OCI-LY1 (cell line): ENCODE results near the gene DPY19L1.
"Not testable (repeated sequence)": the region's sequence is repeated elsewhere in the genome, so short reads cannot be mapped to it uniquely, and the experiment has no call there.

Source experiments
- H2AFZ ChIP-seq: fragments of 200-600 bp; sonication (generic), shearing (Covaris generic); 2 replicates; pipeline ENCODE4 v1.6.0; 2014; ENCODE audit warnings: antibody characterized with exemption, mild to moderate bottlenecking, low read length
- H3F3A ChIP-seq: fragments of 200-600 bp; sonication (generic), shearing (Covaris generic); 2 replicates; pipeline ENCODE4 v1.6.0; 2014; ENCODE audit warnings: mild to moderate bottlenecking, antibody characterized with exemption, low read length, moderate library complexity; ENCODE audit not compliant: insufficient read depth
- H3K27ac ChIP-seq: fragments of 200-600 bp; sonication (generic); 2 replicates; pipeline ENCODE4 v1.5.1; 2014; ENCODE audit warnings: low read length, mixed run types, mild to moderate bottlenecking, low read depth; ENCODE audit not compliant: poor library complexity, severe bottlenecking
- H3K27me3 ChIP-seq: fragments of 200-600 bp; sonication (generic); 2 replicates; pipeline ENCODE4 v1.6.0; 2014; ENCODE audit warnings: antibody characterized with exemption, mild to moderate bottlenecking, low read length, moderate library complexity; ENCODE audit not compliant: insufficient read depth
- H3K36me3 ChIP-seq: fragments of 200-600 bp; sonication (generic); 2 replicates; pipeline ENCODE4 v1.6.1; 2014; ENCODE audit warnings: mild to moderate bottlenecking, antibody characterized with exemption, low read length, moderate library complexity, mixed read lengths; ENCODE audit not compliant: insufficient read depth
- H3K4me1 ChIP-seq: fragments of 200-600 bp; sonication (generic); 2 replicates; pipeline ENCODE4 v1.5.1; 2014; ENCODE audit warnings: mild to moderate bottlenecking, low read length, moderate library complexity; ENCODE audit not compliant: insufficient read depth, severe bottlenecking
- H3K4me2 ChIP-seq: fragments of 200-600 bp; sonication (generic), shearing (Covaris generic); 2 replicates; pipeline ENCODE4 v1.6.1; 2014; ENCODE audit warnings: low read length
- H3K4me3 ChIP-seq: fragments of 200-600 bp; sonication (generic); 2 replicates; pipeline ENCODE4 v1.5.1; 2014; ENCODE audit warnings: low read length, low read depth, mild to moderate bottlenecking, mixed read lengths; ENCODE audit not compliant: poor library complexity, severe bottlenecking
- H3K79me2 ChIP-seq: fragments of 200-600 bp; shearing (Covaris generic); 2 replicates; pipeline ENCODE4 v1.6.1; 2016; ENCODE audit warnings: mixed run types, low read length, mixed read lengths; ENCODE audit not compliant: insufficient read depth
- H3K9ac ChIP-seq: fragments of 200-600 bp; sonication (generic), shearing (Covaris generic); 2 replicates; pipeline ENCODE4 v1.6.1; 2014; ENCODE audit warnings: mild to moderate bottlenecking, low read length, mixed read lengths
- H3K9me2 ChIP-seq: fragments of 200-600 bp; sonication (generic), shearing (Covaris generic); 2 replicates; pipeline ENCODE4 v1.6.1; 2014; ENCODE audit warnings: low read depth, mild to moderate bottlenecking, low read length, mixed read lengths
- H3K9me3 ChIP-seq: fragments of 200-600 bp; shearing (Covaris generic); 2 replicates; pipeline ENCODE4 v1.6.1; 2014; ENCODE audit warnings: low read length, mixed read lengths
- H4K20me1 ChIP-seq: fragments of 200-600 bp; sonication (generic), shearing (Covaris generic); 2 replicates; pipeline ENCODE4 v1.6.0; 2016; ENCODE audit warnings: mild to moderate bottlenecking, low read length; ENCODE audit not compliant: insufficient read depth
- CTCF ChIP-seq: fragments of 200-600 bp; sonication (generic), shearing (Covaris generic); IDR thresholded peaks from 2 replicates; pipeline ENCODE4 v1.5.1; 2017; ENCODE audit warnings: mild to moderate bottlenecking, antibody characterized with exemption, low read length, moderate library complexity, mixed read lengths
- EZH2 ChIP-seq: fragments of 200-600 bp; sonication (generic), shearing (Covaris generic); IDR thresholded peaks from 2 replicates; pipeline ENCODE4 v1.8.0; 2017; ENCODE audit warnings: borderline replicate concordance, mixed run types, mild to moderate bottlenecking, antibody characterized with exemption, low read length, moderate library complexity, mixed read lengths

Gene DPY19L1

GRCh38 chr7:35037211-35037525 is at the start of gene DPY19L1:
Gene DPY19L1 (minus strand): TSS chr7:35037485. CDS start chr7:35037394, 91 bp downstream.
- Histone ChIP-seq H2AFZ (no peak within 1 kb of the TSS; the same call in 1 of the 2 replicates), H3K4me2 (peak within 1 kb of the TSS; percentile 83), H3K9me3 (no peaks in the 10 kb centered on the region), H3K79me2 (no peaks in the 10 kb centered on the region), H3K9me2 (no peaks in the 10 kb centered on the region), H3K36me3 (no peaks in the 10 kb centered on the region), H3K4me3 (peak within 1 kb of the TSS; percentile 68), H3K27me3 (no peaks in the 10 kb centered on the region), H3K9ac (peak within 1 kb of the TSS; percentile 67), H4K20me1 (no peaks in the 10 kb centered on the region), H3F3A (peaks cover 6% of the 10 kb centered on the region; the same call in 1 of the 2 replicates), H3K27ac (no peak within 1 kb of the TSS), H3K4me1 (peaks cover 20% of the 10 kb centered on the region)
- TF ChIP-seq EZH2 (no peak), CTCF (no peak)

- not testable (repeated sequence) for H3K9me2 ChIP-seq, H3K4me2 ChIP-seq, H4K20me1 ChIP-seq, H3K79me2 ChIP-seq, H3K9me3 ChIP-seq, H3K27me3 ChIP-seq, H3K9ac ChIP-seq, H3K4me3 ChIP-seq, H3K27ac ChIP-seq, H3K36me3 ChIP-seq, H2AFZ ChIP-seq, H3F3A ChIP-seq, H3K4me1 ChIP-seq
Measured at GRCh38 chr7:35079517-35079916, 42.2 kb upstream of the DPY19L1 start.

GRCh38 chr7:35074008-35074407 is 36.7 kb upstream of the DPY19L1 start:
- H3K4me2 ChIP-seq, H3K9ac ChIP-seq, H2AFZ ChIP-seq: not testable (repeated sequence)

GRCh38 chr7:35072950-35073827 is 35.9 kb upstream of the DPY19L1 start:
- H3K4me2 ChIP-seq, H3F3A ChIP-seq, H2AFZ ChIP-seq, H3K9ac ChIP-seq, H3K9me2 ChIP-seq, H3K27ac ChIP-seq, H3K36me3 ChIP-seq, H3K9me3 ChIP-seq, H3K4me1 ChIP-seq, H4K20me1 ChIP-seq, H3K27me3 ChIP-seq, H3K4me3 ChIP-seq, H3K79me2 ChIP-seq: not testable (repeated sequence)

More at GRCh38 chr7:35074008-35074407, 36.7 kb upstream of the DPY19L1 start:
- H4K20me1 ChIP-seq, H3F3A ChIP-seq, H3K9me2 ChIP-seq, H3K4me1 ChIP-seq, H3K27ac ChIP-seq, H3K4me3 ChIP-seq, H3K27me3 ChIP-seq, H3K9me3 ChIP-seq, H3K36me3 ChIP-seq, H3K79me2 ChIP-seq: not testable (repeated sequence)

GRCh38 chr7:35069084-35069483 is 31.8 kb upstream of the DPY19L1 start:
- not testable (repeated sequence) for H3K27me3 ChIP-seq, H3K9me3 ChIP-seq, H4K20me1 ChIP-seq, H3K36me3 ChIP-seq, H3K9ac ChIP-seq, H3K4me1 ChIP-seq, H3K4me2 ChIP-seq, H2AFZ ChIP-seq, H3K4me3 ChIP-seq, H3K79me2 ChIP-seq, H3K9me2 ChIP-seq, H3F3A ChIP-seq, H3K27ac ChIP-seq

GRCh38 chr7:35065382-35065781 is 28.1 kb upstream of the DPY19L1 start:
- H3K36me3 ChIP-seq, H4K20me1 ChIP-seq, H3K4me3 ChIP-seq, H3K79me2 ChIP-seq, H3F3A ChIP-seq, H3K9me2 ChIP-seq, H3K4me2 ChIP-seq, H3K27ac ChIP-seq, H3K4me1 ChIP-seq, H3K27me3 ChIP-seq, H3K9ac ChIP-seq, H2AFZ ChIP-seq, H3K9me3 ChIP-seq: not testable (repeated sequence)

- not testable (repeated sequence) for H3K9me3 ChIP-seq
Measured at GRCh38 chr7:35058571-35058970, 21.3 kb upstream of the DPY19L1 start.

More at GRCh38 chr7:35058571-35058970, 21.3 kb upstream of the DPY19L1 start:
- H3K27ac ChIP-seq, H3K4me3 ChIP-seq, H3K4me2 ChIP-seq, H2AFZ ChIP-seq, H3K27me3 ChIP-seq, H3K36me3 ChIP-seq, H3K9ac ChIP-seq, H3K4me1 ChIP-seq, H4K20me1 ChIP-seq, H3K79me2 ChIP-seq, H3K9me2 ChIP-seq, H3F3A ChIP-seq: not testable (repeated sequence)
